NCI-H2081 (cell line): ENCODE measurements around the gene ZNF358.

Experiments used
- DNase-seq, 2 experiments: peaks; one replicate each; lab custom pipeline; 2025; lab: John Stamatoyannopoulos, UW

The ZNF358 gene

DNA sequence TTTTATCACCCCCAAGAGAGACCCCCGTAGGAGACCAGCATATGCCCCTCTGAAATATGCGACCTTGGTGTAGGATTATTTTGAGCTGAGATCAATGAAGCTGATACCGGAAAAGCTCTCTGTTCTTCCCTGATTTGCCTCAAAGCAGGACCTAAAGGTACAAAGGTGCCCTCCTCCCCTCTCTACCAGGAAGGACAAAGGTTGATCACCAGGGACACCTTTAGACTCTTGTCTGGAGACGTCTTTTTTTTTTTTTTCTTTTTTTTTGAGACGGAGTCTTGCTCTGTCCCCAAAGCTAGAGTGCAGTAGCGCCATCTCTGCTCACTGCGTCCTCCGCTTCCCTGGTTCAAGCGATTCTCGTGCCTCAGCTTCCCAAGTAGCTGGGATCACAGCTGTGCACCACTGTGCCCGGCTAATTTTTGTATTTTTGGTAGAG, 26.3 kb upstream of the ZNF358 start:
- DNase-seq = no peak

GRCh38 chr19:7492142-7492541, 23.8 kb upstream of the ZNF358 start:
- no peak for DNase-seq

- DNase-seq = no peak
These were observed 23.3 kb upstream of the ZNF358 start for GRCh38 chr19:7492558-7492957.

DNA sequence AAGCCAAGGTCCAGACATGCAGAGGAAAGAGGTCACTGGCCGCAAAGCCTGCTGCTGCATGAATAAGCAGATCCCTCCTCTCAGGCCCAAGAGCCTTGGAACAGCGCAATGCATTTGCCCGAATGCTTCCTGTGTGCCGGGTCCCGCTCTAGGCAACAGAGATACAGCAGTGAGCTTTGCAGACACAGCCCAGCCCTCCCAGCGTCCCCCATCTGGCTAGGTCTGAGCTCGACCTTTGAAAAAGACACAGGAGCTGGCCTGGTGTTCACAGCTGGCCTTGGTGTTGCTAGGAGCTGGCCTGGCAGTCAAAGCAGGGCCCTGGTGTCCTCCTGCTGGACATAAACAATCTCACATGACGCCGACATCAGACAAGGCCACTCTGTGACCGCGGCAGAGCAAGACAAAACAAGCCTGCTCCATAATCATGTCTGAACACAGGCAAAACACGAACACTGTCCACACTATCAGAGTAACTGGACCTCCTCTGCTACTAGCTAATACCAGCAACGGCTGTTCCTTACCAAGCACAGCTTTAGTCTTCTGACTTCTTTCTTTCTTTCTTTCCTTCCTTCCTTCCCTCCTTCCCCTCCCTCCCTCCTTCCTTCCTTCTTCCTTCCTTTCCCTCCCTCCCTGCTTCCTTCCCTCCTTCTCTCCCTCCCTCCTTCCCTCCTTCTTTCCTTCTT, 21.3 kb upstream of the ZNF358 start:
- DNase-seq = no peak

DNA sequence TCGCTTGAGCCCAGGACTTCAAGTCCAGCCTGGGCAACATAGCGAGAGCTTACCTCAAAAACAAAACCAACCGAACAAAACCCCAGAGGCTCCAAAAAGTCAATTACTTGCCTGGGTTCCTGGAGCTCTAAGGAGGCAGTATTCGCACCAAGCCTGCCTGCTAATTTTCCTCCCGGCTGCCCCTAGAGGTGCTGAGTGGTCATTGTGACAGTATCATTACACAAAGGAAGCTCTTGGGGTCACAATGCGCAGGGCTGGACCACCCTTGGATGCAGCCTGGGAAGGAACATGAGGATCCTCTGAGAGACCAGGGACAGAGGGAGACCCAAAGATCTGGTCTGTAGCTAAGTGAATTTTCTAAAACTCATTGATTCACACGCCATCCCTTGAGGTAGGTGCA, 18.6 kb upstream of the ZNF358 start:
- DNase-seq = no peak

- peak; percentile 88 to 92 for DNase-seq
These were observed 15.0 kb upstream of the ZNF358 start for GRCh38 chr19:7500811-7501450.

GRCh38 chr19:7502552-7502951, 13.4 kb upstream of the ZNF358 start:
- no peak for DNase-seq

DNA sequence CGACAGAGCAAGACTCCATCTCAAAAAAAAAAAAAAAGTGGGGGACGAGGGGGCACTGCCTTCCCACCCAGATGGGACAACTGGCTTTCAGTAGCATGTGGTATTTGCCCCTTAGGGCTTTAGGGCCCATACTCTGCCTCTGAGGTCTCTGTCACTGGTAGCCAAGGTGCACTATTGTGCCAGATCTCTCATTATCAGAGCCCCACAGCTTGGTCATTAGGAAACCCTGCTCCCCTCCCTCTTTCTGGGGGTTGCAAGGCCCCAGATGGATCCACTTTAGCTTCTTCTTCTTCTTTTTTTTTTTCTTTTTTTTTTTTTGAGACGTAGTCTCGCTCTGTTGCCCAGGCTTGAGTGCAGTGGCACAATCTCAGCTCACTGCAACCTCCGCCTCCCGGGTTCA, 11.2 kb upstream of the ZNF358 start:
- DNase-seq = no peak

- peak; percentile 34 to 77 for DNase-seq
These were observed 10.6 kb upstream of the ZNF358 start for GRCh38 chr19:7505288-7505681.

DNA sequence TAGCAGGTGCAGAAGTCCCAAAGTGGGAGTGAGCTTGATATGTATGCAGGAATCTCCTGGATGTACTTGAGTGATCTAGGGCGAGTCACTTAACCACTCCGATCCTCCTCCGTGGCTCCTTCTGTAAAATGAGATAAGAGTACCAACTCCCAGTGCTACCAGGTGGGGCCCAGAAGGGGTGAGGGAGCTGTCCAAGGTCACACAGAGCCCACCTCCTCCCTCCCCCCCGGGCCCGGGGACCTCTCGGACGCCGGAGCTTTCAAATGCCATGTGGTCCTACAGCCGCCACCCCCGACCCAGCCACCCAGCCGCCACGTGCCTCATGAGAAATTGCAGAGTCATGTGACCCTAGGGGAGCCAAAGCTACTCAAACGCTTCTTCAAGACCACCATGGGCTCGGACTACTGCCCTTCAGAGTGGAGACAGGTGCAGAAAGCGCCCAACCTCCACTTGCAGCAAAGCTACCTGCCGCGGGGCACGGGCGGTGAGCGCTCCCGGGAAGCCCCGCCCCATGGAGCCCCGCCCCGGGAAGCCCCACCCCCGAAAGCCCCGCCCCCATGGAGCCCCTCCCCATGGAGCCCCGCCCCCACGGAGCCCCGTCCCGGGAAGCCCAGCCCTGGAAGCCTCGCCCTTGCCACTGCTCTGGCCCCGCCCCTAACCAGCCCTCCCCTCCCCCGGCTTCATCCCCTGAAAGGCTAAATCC, 10.1 kb upstream of the ZNF358 start:
- DNase-seq = peak; percentile 38 to 45

DNA sequence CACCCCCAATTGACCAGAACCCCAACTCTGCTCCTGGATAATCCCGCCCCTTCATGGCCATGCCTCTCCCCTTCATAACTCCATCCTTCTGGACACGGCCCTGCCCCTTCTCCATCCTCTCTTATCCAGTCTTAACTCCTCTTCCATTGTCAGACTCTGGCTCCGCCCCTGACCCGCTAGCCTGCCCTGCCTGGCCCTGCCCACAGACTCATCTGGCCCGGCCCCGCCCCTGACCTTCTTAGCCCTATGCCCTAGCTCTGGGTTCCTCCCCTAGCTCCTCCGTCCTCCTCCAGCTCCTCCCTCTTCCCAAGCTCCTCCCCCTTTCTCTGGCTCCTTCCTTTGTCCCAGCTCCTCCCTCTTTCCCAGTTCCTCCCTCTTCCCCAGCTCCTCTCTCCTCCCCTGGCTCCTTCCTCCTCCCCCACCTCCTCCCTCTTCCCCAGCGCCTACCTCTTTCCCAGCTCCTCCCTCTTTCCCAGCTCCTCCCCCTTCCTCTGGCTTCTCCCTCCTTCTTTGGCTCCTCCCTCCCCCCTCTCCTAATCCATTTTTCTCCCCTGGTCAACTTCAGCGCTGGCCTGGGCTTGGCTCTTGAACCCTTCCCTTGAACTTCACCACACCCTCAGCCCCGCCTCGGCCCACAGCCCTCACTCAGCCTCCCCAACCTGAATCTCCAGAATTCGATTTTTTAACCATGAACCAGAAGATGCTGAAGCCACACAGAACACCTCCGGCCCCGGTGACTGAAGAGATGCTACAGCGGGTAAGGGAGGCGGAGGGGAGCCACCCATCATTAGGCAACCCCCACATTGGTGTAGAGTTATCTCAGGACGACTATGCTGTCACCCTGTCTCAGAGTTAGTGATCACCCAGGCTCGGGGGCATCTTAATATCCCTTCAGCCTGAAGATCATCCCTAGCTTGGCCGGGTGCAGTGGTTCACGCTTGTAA, 9.2 kb upstream of the ZNF358 start:
- DNase-seq = peak; percentile 45 to 57

DNA sequence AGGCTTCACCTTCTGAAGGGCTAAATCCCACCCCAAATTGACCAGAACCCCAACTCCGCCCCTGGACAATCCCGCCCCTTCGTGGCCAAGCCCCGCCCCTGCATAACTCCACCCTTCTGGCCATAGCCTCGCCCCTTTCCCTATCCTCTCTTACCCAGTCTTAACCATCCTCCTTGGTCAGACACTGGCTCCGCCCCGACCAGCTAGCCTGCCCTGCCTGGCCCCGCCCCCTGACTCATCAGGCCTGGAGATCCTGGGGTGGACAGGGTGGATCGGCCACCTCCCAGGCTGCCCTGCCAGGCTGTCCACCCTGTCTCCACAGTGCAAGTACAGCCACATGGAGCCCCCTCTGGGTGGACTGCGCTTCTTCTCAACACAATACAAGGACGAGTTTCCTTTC, 8.0 kb upstream of the ZNF358 start:
- no peak for DNase-seq

- DNase-seq = no peak
These were observed 6.3 kb upstream of the ZNF358 start for GRCh38 chr19:7509625-7510024.

- DNase-seq = no peak
These were observed 3.5 kb upstream of the ZNF358 start for GRCh38 chr19:7512400-7512851.

DNA sequence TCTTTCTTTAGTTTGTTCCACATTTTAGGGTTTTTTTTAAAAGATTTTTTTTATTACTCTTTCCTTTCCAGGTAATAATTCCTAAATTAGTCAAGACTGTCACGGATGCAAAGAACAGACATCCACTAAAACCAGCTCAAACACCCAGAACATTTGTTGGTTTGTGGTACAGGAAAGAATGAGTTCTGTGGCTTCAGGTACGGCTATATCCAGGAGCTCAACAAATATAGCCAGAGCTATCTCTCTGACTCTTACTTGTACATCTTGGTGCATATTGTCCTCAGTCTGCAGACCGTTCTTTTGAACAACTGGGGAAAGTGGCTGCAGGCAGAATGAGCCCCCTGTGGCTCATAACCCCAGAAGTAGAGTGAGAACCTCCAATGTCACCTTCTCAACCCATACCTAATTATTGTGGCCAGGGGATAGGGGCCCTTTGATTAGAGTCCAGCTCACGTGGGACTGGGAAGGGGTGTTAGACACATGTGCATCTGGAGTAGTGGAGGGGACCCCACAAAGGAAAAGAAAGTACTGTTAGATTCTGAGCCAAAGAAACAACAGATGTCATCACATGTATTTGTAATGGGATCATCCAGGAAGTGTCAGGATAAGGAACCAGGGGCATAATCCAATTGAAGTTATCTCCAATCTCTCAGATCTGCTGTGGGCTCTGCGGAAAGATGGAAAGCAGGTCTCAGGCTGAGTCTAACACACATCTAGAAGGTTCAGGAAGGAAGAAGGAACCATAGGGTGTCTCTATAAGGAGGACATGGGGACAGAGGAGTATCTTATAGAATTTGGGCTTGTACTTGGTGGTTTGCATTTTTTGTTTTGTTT, 1.9 kb upstream of the ZNF358 start:
- no peak for DNase-seq

GRCh38 chr19:7515110-7515644, 726 bp upstream of the ZNF358 start:
- DNase-seq = no peak

GRCh38 chr19:7516333-7516732, 430 bp downstream of the ZNF358 start:
- DNase-seq = no peak

- no peak for DNase-seq
These were observed 975 bp downstream of the ZNF358 start for GRCh38 chr19:7516878-7517277.

DNA sequence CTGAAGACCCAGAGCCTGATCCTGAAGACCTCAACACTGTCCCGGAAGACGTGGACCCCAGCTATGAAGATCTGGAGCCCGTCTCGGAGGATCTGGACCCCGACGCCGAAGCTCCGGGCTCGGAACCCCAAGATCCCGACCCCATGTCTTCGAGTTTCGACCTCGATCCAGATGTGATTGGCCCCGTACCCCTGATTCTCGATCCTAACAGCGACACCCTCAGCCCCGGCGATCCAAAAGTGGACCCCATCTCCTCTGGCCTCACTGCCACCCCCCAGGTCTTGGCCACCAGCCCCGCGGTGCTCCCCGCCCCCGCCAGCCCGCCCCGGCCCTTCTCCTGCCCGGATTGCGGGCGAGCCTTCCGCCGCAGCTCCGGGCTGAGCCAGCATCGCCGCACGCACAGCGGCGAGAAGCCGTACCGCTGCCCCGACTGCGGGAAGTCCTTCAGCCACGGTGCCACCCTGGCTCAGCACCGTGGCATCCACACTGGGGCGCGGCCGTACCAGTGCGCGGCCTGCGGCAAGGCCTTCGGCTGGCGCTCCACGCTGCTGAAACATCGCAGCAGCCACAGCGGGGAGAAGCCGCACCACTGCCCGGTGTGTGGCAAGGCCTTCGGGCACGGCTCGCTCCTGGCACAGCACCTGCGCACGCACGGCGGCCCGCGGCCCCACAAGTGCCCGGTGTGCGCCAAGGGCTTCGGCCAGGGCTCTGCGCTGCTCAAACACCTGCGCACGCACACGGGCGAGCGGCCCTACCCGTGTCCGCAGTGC, 3.6 kb downstream of the ZNF358 start:
- no peak for DNase-seq
